ENCODE results near the gene EHD1.
A peak's percentile ranks its signal among the peaks of the same experiment; 100 is the strongest.

The EHD1 gene

GRCh38 chr11:64842851-64843685 lies 35.4 kb downstream of the EHD1 start:
- DNase-seq (ENCODE audit: low spot score): peak; percentile 68

GRCh38 chr11:64842366-64842759 lies 36.1 kb downstream of the EHD1 start:
- DNase-seq (ENCODE audit: low spot score): no peak

- DNase-seq (ENCODE audit: low spot score): peak; percentile 75
These were observed 36.6 kb downstream of the EHD1 start for GRCh38 chr11:64841592-64842365.

GRCh38 chr11:64839887-64840782 lies 38.3 kb downstream of the EHD1 start:
- DNase-seq (ENCODE audit: low spot score): no peak

GRCh38 chr11:64839335-64839734 lies 39.1 kb downstream of the EHD1 start:
- no peak for DNase-seq (ENCODE audit: low spot score)

- DNase-seq (ENCODE audit: low spot score): no peak
These were observed 39.7 kb downstream of the EHD1 start for GRCh38 chr11:64838600-64839334.

- DNase-seq (ENCODE audit: low spot score): no peak
These were observed 40.5 kb downstream of the EHD1 start for GRCh38 chr11:64837887-64838351.

GRCh38 chr11:64836448-64837072 lies 41.9 kb downstream of the EHD1 start:
- DNase-seq (ENCODE audit: low spot score): no peak

GRCh38 chr11:64835616-64836447 lies 42.6 kb downstream of the EHD1 start:
- no peak for DNase-seq (ENCODE audit: low spot score)

- DNase-seq (ENCODE audit: low spot score): no peak
These were observed 43.5 kb downstream of the EHD1 start for GRCh38 chr11:64834723-64835615.

GRCh38 chr11:64834031-64834722 lies 44.2 kb downstream of the EHD1 start:
- DNase-seq (ENCODE audit: low spot score): no peak

- DNase-seq (ENCODE audit: low spot score): no peak
These were observed 44.9 kb downstream of the EHD1 start for GRCh38 chr11:64833509-64833908.

- DNase-seq (ENCODE audit: low spot score): no peak
These were observed 45.3 kb downstream of the EHD1 start for GRCh38 chr11:64833198-64833502.

GRCh38 chr11:64832467-64833197 lies 45.8 kb downstream of the EHD1 start:
- DNase-seq (ENCODE audit: low spot score): no peak

GRCh38 chr11:64831411-64831891 lies 47.0 kb downstream of the EHD1 start:
- no peak for DNase-seq (ENCODE audit: low spot score)

GRCh38 chr11:64829536-64830251 lies 48.7 kb downstream of the EHD1 start:
- no peak for DNase-seq (ENCODE audit: low spot score)

GRCh38 chr11:64827451-64827839 lies 51.0 kb downstream of the EHD1 start:
- no peak for DNase-seq (ENCODE audit: low spot score)

Measured in ecto neural progenitor cell (in vitro differentiated cells).